Peyer's patch (tissue), 4 donors: Measurements from ENCODE around the gene LMBRD2.

Experiments used
- CTCF ChIP-seq, 6 experiments: fragments of 450-650 bp in 4 of 6; fragments of 200-600 bp in 2 of 6; sonication (generic) in 1 of 6; IDR thresholded peaks; one replicate each; pipeline ENCODE4 v1.5.1; 2017 to 2019; ENCODE audit warnings: antibody characterized with exemption in 6 of 6, mild to moderate bottlenecking in 3 of 6, moderate library complexity in 1 of 6
- POLR2A ChIP-seq, 2 donors: fragments of 450-650 bp; IDR thresholded peaks; one replicate each; pipeline ENCODE4 v1.5.1; 2017; ENCODE audit warnings: antibody characterized with exemption in 2 of 2, mild to moderate bottlenecking in 2 of 2, moderate library complexity in 2 of 2

DNA sequence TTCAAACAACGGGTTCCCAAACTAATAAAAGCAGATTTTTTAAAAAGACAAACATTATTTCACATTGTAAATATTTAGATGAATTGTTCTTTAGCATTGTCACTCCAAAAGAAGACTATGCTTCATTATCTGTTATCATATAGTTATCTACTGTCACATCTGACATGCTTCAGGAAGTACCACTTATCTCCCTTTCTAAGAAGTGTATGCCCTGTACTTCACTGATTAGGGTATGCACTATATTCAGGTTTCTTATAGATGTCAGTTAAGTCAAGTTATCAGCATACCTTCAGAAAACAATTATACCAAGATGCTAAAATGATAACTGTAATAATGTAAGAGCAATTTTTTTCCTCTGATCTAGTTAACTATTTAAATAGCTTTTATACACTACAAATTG is 40.4 kb downstream of the LMBRD2 start:
- TF ChIP-seq POLR2A (IDR thresholded peaks at IDR 0.05) (no peak), CTCF (IDR thresholded peaks at IDR 0.05) (no peak)
